ENCODE results near the gene CMTM7. TPM values are rescaled to one million over a fixed set of nuclear protein-coding genes. Genes with fewer than 3 reads are reported as not detected.

The CMTM7 gene
- total RNA-seq, 1 experiment from 2014 or later = 8.9 TPM

- Histone ChIP-seq H3K36me3 (ENCODE audit: insufficient read depth, low read length) (no peaks in the 10 kb centered on the region), H3K27ac (ENCODE audit: low read length) (no peak overlapping the region), H3K9me3 (ENCODE audit: low read length) (no peaks in the 10 kb centered on the region), H3K9me2 (replicated peaks; ENCODE audit: insufficient read depth, low read length) (no peaks in the 10 kb centered on the region), H3K4me1 (ENCODE audit: low read length) (peaks cover 7% of the 10 kb centered on the region), H3K4me2 (ENCODE audit: low read depth, low read length, poor library complexity, severe bottlenecking) (no peak overlapping the region), H4K20me1 (ENCODE audit: insufficient read depth, low read depth, low read length) (no peaks in the 10 kb centered on the region), H3K4me3 (ENCODE audit: low read length) (no peak overlapping the region), H3K9ac (ENCODE audit: low read length) (no peak overlapping the region), H2AFZ (ENCODE audit: low read length) (no peak overlapping the region), H3K79me2 (ENCODE audit: low read length) (no peaks in the 10 kb centered on the region), H3K27me3 (ENCODE audit: low read length) (no peaks in the 10 kb centered on the region)
- no peak for DNase-seq
These were observed 31.9 kb downstream of the CMTM7 start for GRCh38 chr3:32423534-32423933.

DNA sequence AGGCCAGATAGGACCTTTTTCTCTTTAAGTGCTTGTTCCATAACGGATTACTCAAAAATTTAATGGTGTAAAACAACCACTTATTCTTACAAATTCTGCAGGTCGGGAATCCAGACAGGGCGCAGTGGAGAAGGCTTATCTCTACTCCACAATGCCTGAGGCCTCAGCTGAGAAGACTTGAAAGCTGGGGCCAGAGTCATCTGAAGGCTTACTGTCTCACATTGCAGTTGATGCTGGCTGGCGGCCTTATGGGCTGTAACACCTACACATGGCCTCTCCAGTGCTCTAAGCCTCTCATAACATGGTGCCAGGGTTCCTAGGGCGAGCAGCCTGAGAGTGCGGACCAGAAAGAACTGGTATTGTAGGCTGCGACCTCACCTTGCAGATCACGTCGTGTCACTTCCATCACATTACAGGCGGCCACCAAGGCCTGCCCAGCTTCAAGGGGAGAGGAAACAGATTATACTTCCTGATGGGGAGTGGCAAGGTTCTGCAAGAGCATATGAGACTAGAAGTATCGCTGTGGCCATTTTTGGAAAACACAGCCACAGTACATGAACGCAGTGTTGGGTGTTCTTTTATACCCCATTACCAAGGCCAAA lies 32.4 kb downstream of the CMTM7 start:
- H3K9me2 ChIP-seq (replicated peaks; ENCODE audit: insufficient read depth, low read length) = no peaks in the 10 kb centered on the region
- no peak overlapping the region for H3K4me2 ChIP-seq (ENCODE audit: low read depth, low read length, poor library complexity, severe bottlenecking)
- H3K27me3 ChIP-seq (ENCODE audit: low read length) = no peaks in the 10 kb centered on the region
- H3K4me1 ChIP-seq (ENCODE audit: low read length) = peaks cover 7% of the 10 kb centered on the region
- H3K27ac ChIP-seq (ENCODE audit: low read length) = no peak overlapping the region
- H3K79me2 ChIP-seq (ENCODE audit: low read length) = no peaks in the 10 kb centered on the region
- H3K36me3 ChIP-seq (ENCODE audit: insufficient read depth, low read length) = no peaks in the 10 kb centered on the region
- no peak overlapping the region for H3K9ac ChIP-seq (ENCODE audit: low read length)
- DNase-seq = no peak
- no peak overlapping the region for H2AFZ ChIP-seq (ENCODE audit: low read length)
- H4K20me1 ChIP-seq (ENCODE audit: insufficient read depth, low read depth, low read length) = no peaks in the 10 kb centered on the region
- H3K9me3 ChIP-seq (ENCODE audit: low read length) = no peaks in the 10 kb centered on the region
- no peak overlapping the region for H3K4me3 ChIP-seq (ENCODE audit: low read length)

GRCh38 chr3:32424581-32425250 lies 33.1 kb downstream of the CMTM7 start:
- Histone ChIP-seq H3K9me2 (replicated peaks; ENCODE audit: insufficient read depth, low read length) (no peaks in the 10 kb centered on the region), H3K27ac (ENCODE audit: low read length) (no peak overlapping the region), H3K4me2 (ENCODE audit: low read depth, low read length, poor library complexity, severe bottlenecking) (no peak overlapping the region), H3K4me1 (ENCODE audit: low read length) (peaks cover 7% of the 10 kb centered on the region), H3K79me2 (ENCODE audit: low read length) (no peaks in the 10 kb centered on the region), H3K9ac (ENCODE audit: low read length) (no peak overlapping the region), H3K27me3 (ENCODE audit: low read length) (no peaks in the 10 kb centered on the region), H3K36me3 (ENCODE audit: insufficient read depth, low read length) (no peaks in the 10 kb centered on the region), H3K9me3 (ENCODE audit: low read length) (no peaks in the 10 kb centered on the region), H3K4me3 (ENCODE audit: low read length) (no peak overlapping the region), H2AFZ (ENCODE audit: low read length) (no peak overlapping the region), H4K20me1 (ENCODE audit: insufficient read depth, low read depth, low read length) (no peaks in the 10 kb centered on the region)
- DNase-seq = no peak

DNA sequence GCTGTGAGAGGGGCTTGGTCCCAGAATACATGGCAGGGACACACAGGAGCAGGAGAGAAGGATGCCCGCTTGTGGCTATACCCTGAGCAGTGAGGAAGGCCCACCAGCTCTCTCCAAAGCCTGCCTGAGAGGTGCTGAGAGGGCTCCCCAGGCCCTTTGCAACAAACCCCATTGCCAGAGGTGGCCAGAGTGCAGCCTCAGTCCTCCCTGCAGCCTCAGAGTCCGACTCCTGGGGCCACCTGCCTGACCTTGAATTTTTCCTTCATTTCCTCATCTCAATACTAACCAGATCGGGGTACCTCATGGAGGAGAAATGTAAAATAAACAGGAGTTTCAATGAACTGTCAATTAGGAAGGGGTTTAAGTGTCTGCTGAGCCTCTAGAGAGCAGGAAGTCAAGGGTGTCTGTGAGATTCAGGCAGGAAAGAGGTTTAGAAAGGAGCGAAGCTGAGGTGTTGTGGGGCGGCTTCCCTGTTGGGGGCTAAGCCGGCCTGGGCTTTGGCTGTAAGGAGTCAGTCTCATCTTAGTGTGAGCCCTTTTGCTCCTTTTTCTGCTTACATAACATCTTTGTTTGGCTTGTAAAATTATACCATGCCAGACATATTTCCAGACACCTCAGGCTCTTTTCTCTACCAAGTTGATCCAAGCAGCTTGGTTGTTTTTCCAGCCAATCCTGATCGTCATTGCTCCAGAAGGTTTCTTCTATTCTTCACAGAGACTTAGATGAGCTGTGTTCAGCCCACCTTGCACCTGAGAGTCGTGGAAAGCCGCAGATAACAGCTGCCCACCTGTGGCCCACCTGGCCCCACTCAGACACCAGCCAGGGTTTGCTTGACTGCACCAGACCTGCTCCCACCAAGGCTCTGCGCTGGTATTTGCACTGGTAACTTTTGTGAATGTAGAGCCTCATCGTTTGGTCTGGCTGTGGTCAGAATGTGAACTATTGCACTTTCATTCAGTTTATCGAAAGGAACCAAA lies 36.7 kb downstream of the CMTM7 start:
- no peak for DNase-seq
- no peak overlapping the region for H3K4me2 ChIP-seq (ENCODE audit: low read depth, low read length, poor library complexity, severe bottlenecking)

DNA sequence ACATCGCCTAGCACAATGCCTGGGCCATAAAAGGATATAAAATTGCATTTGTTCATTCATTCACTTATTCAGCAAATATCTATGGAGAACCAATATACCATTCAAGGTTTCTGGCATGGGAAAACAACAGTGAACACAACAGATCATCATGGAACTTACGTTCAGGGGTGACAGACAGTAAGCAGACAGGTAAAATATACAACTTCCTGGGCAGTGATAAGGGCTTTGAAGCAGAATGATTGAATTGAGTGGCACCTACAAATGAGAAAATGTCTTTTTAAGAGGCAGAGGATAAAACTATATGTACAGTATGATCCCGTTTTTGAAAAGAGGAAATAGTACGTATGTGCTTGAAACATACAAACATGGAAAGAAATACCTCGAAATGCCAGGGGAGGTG lies 39.2 kb downstream of the CMTM7 start:
- H3K27me3 ChIP-seq (ENCODE audit: low read length) = no peaks in the 10 kb centered on the region
- H3K4me1 ChIP-seq (ENCODE audit: low read length) = no peaks in the 10 kb centered on the region
- H3K9me2 ChIP-seq (replicated peaks; ENCODE audit: insufficient read depth, low read length) = no peaks in the 10 kb centered on the region
- no peak overlapping the region for H3K4me3 ChIP-seq (ENCODE audit: low read length)
- H3K9me3 ChIP-seq (ENCODE audit: low read length) = no peaks in the 10 kb centered on the region
- no peak overlapping the region for H2AFZ ChIP-seq (ENCODE audit: low read length)
- H4K20me1 ChIP-seq (ENCODE audit: insufficient read depth, low read depth, low read length) = no peaks in the 10 kb centered on the region
- H3K27ac ChIP-seq (ENCODE audit: low read length) = no peak overlapping the region
- H3K4me2 ChIP-seq (ENCODE audit: low read depth, low read length, poor library complexity, severe bottlenecking) = no peak overlapping the region
- H3K36me3 ChIP-seq (ENCODE audit: insufficient read depth, low read length) = no peaks in the 10 kb centered on the region
- no peak for DNase-seq
- no peaks in the 10 kb centered on the region for H3K79me2 ChIP-seq (ENCODE audit: low read length)
- H3K9ac ChIP-seq (ENCODE audit: low read length) = no peak overlapping the region

More for the DNA sequence above, 36.7 kb downstream of the CMTM7 start:
- no peak overlapping the region for H3K4me3 ChIP-seq (ENCODE audit: low read length)
- H4K20me1 ChIP-seq (ENCODE audit: insufficient read depth, low read depth, low read length) = no peaks in the 10 kb centered on the region
- no peaks in the 10 kb centered on the region for H3K27me3 ChIP-seq (ENCODE audit: low read length)
- H2AFZ ChIP-seq (ENCODE audit: low read length) = no peak overlapping the region
- H3K36me3 ChIP-seq (ENCODE audit: insufficient read depth, low read length) = no peaks in the 10 kb centered on the region
- no peak overlapping the region for H3K27ac ChIP-seq (ENCODE audit: low read length)
- H3K9ac ChIP-seq (ENCODE audit: low read length) = no peak overlapping the region
- no peaks in the 10 kb centered on the region for H3K4me1 ChIP-seq (ENCODE audit: low read length)
- H3K79me2 ChIP-seq (ENCODE audit: low read length) = no peaks in the 10 kb centered on the region
- no peaks in the 10 kb centered on the region for H3K9me2 ChIP-seq (replicated peaks; ENCODE audit: insufficient read depth, low read length)
- no peaks in the 10 kb centered on the region for H3K9me3 ChIP-seq (ENCODE audit: low read length)

DNA sequence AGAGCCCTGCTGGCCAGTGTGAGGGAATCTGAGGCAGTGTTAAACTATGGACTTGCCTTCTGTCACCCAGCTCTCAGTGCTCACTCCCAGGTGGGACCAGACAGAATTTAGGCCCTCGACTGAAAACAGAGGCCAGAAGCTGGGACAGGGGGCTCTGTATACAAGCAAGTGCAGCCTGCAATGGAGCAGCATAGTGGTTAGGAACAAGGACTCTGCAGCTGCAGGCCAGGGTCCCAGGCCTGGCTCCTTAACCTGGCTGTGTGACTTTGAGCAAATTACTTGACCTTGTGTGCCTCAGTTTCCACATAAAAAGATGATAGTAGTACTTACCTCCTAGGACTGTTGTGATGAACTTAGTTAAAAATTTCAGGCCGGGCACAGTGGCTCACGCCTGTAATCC lies 39.8 kb downstream of the CMTM7 start:
- no peak overlapping the region for H2AFZ ChIP-seq (ENCODE audit: low read length)
- H3K9me3 ChIP-seq (ENCODE audit: low read length) = no peaks in the 10 kb centered on the region
- no peak overlapping the region for H3K4me3 ChIP-seq (ENCODE audit: low read length)
- no peaks in the 10 kb centered on the region for H3K79me2 ChIP-seq (ENCODE audit: low read length)
- no peaks in the 10 kb centered on the region for H3K27me3 ChIP-seq (ENCODE audit: low read length)
- H3K4me2 ChIP-seq (ENCODE audit: low read depth, low read length, poor library complexity, severe bottlenecking) = no peak overlapping the region
- no peak for DNase-seq
- H3K36me3 ChIP-seq (ENCODE audit: insufficient read depth, low read length) = no peaks in the 10 kb centered on the region
- no peaks in the 10 kb centered on the region for H4K20me1 ChIP-seq (ENCODE audit: insufficient read depth, low read depth, low read length)
- no peaks in the 10 kb centered on the region for H3K9me2 ChIP-seq (replicated peaks; ENCODE audit: insufficient read depth, low read length)
- no peak overlapping the region for H3K27ac ChIP-seq (ENCODE audit: low read length)
- H3K9ac ChIP-seq (ENCODE audit: low read length) = no peak overlapping the region
- no peaks in the 10 kb centered on the region for H3K4me1 ChIP-seq (ENCODE audit: low read length)

DNA sequence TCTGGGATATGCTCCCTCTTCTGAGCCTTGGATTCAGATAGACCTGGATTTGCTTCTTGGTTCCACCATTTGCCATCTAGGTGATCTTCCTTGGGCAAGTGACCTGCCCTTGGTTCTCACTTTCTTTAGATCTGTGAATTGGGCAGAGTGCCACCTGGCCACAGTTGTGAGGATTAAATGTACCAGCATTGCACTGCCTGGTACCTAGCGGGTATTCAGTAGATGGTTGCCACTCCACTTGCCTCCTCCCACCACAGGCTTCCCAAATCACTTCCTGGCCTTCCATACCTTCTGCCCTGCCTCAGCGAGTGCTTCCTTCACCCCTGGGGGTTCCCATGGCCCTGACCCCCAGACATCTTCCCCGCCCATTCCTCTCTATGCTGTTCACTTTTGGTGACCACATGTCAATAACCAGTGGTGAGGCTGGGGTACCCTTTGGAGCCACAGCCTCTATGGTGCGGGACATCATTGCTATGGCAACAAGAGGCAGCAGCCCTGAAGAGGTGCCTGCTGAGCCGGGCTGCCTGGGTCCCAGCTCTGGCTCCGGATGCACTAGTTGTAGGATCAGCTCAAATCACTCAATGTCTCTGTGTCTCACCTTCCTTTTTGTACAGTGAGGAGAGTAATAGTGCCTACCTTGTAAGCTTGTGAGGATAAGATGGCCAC lies 40.5 kb downstream of the CMTM7 start:
- Histone ChIP-seq H3K27me3 (ENCODE audit: low read length) (no peaks in the 10 kb centered on the region), H3K36me3 (ENCODE audit: insufficient read depth, low read length) (no peaks in the 10 kb centered on the region), H3K9me2 (replicated peaks; ENCODE audit: insufficient read depth, low read length) (no peaks in the 10 kb centered on the region), H3K9me3 (ENCODE audit: low read length) (no peaks in the 10 kb centered on the region), H3K79me2 (ENCODE audit: low read length) (no peaks in the 10 kb centered on the region), H2AFZ (ENCODE audit: low read length) (no peak overlapping the region), H3K4me2 (ENCODE audit: low read depth, low read length, poor library complexity, severe bottlenecking) (no peak overlapping the region), H3K4me3 (ENCODE audit: low read length) (no peak overlapping the region), H3K27ac (ENCODE audit: low read length) (no peak overlapping the region), H3K9ac (ENCODE audit: low read length) (no peak overlapping the region), H4K20me1 (ENCODE audit: insufficient read depth, low read depth, low read length) (no peaks in the 10 kb centered on the region), H3K4me1 (ENCODE audit: low read length) (peaks cover 6% of the 10 kb centered on the region)
- DNase-seq = no peak
